NCI-H1092 (cell line): ENCODE measurements around the gene YTHDF2.
"Not testable (repeated sequence)": the region's sequence is repeated elsewhere in the genome, so short reads cannot be mapped to it uniquely, and the experiment has no call there.

Source experiments
- DNase-seq: peaks from one replicate; lab custom pipeline; 2025; lab: John Stamatoyannopoulos, UW

Gene YTHDF2

DNA sequence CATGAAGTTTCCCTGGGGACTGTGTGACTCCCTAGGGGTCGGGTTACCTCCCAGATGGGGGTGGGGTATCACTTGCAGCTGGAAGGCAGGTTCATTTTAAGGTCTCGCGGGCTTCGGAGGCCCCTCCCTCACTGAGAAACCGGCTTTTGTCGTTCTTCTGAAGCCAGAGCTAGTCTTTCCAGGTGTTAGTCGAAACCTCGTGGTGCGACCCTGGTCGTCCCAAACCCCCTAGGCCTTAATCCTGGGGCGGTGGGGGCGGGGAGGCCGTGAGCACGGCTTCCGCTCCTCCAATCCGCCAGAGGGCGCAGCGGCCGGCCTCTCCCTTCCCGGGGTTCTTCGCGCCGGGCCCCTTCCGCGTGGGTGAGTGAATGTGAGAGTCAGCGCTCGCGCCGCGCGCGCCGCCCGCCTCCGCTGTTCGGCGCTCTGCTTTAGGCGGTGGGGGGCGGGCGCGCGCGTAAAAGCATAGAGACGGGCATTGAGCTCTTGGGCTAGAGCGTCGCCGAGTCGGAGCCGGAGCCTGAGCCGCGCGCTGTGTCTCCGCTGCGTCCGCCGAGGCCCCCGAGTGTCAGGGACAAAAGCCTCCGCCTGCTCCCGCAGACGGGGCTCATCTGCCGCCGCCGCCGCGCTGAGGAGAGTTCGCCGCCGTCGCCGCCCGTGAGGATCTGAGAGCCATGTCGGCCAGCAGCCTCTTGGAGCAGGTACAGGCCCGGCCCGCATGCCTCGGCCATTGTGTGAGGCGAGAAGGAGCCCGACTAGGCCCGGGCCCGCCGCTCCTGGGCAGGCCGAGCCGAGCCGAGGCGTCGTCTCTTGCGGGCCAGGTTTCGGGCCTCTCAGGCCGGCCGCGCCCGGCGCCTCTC lies at the start of gene YTHDF2:
Gene YTHDF2, plus strand, starts transcription at position 491 of the 857 bp plus-strand sequence. Its CDS starts 181 bp downstream, at position 672.
- peak; percentile 98 for DNase-seq

DNA sequence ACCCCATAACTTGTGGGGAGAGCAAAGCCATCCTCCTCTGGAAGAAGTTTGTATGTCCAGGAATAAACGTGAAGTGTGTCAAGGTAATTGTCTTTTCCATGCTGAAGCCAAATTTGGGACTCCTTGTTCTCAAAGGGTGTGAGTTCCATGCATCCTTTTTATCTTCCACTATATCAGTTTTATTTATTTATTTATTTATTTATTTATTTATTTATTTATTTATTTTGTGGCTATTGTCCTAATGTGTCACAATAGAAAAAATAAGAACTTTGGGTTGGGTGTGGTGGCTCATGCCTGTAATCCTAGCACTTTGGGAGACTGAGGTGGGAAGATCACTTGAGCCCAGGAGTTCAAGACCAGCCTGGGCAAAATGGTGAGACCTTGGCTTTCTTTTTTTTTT lies 45.1 kb upstream of the YTHDF2 start:
- DNase-seq: not testable (repeated sequence)

DNA sequence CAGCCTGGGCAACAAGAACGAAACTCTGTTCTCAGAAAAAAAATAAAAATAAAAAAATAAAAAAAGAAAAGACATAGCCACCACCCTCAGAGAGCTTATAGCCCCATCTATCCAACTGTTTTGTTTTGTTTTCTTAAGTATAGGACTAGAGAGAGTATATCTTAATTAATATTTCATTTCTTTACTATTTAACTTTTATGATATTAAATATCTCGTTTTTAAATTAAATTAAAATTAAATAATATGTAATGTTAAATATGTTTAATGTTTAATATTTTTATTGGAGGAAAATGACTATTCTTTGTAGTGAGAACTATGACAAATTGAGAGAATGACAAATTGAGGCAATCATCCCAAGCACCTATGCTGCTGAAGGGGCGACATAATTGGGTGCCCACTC lies 33.1 kb upstream of the YTHDF2 start:
- no peak for DNase-seq

DNA sequence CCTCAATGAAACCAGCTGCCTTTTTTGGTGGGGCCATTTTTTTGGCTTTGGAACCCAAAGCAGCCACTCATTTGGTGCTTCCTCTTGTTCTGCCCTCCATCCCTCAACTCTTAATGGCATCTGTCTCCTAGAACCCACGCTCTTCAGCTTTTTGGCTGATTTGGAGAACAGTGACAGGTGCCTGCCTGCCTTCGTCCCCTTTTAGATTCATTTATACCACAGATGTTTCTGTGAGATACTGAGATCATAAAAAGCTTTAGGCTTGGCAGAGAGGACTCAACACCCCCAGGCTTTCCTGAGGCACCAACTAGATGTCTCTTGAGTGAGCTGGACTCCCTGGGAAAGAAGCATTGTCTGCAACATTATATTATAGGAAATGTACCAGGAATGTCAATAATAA lies 20.4 kb upstream of the YTHDF2 start:
- DNase-seq: no peak

DNA sequence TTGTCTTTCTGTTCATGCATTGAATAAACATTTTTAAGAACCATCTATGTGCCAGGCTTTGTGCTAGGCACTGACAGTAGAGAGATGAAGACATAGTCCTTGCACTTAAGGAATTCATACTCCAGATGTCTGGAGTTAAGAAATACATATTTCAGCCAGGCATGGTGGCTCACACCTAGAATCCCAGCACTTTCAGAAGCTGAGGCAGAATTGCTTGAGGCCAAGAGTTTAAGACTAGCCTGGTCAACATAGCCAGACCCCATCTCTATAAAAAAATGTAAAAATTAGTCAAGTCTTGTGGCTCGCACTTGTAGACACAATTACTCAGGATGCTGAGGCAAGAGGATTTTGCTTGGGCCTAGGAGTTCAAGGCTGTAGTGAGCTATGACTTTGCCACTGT lies 18.6 kb upstream of the YTHDF2 start:
- no peak for DNase-seq

DNA sequence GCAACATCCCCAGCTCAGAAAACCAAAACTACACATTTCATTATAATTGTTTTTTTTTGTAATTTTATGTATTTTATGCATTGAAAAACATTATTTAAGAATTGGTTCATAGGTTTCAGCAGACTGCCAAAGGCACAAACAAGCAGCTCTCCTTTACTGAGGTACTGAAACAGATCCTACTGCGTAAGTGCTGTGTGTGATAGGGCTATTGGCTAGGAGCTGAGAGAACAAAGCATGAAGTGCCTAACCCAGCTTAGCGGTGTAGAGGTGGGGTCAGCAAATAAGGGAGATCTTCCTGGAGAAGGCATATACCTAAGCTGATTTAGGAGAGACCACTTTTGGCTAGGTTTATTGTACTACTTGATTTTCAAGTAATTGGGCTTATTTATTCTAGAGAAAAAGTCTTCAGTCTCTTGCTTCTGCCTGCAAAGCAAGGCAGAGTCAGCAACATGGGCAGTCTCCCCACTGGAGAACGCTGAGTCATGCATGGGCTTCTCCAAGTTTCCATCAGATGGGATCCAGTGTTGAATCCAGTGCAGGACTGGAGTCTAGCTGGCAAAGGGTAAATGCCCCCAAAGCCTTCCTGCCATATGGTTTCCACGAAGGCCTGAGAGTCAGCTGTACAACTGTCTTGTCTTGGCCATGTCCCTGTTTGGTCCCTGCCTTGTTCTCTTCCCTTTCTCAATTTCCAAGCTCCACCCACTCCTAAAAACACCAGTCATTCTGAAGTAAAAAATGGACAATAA lies 18.0 kb upstream of the YTHDF2 start:
- no peak for DNase-seq

DNA sequence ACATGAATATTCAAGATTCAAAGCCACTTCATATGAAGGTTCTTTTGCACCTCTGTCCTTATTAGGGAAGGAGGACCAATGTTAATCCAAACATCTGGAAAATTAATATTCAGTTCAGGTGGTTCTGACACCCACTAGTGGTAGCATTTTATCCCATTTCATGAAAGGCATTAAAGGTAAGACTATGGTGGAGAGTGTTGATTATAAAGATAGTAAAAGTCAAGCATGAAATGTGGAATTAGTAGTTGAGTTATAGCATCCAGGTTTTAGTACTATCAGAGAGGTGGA lies 17.5 kb upstream of the YTHDF2 start:
- DNase-seq: no peak

DNA sequence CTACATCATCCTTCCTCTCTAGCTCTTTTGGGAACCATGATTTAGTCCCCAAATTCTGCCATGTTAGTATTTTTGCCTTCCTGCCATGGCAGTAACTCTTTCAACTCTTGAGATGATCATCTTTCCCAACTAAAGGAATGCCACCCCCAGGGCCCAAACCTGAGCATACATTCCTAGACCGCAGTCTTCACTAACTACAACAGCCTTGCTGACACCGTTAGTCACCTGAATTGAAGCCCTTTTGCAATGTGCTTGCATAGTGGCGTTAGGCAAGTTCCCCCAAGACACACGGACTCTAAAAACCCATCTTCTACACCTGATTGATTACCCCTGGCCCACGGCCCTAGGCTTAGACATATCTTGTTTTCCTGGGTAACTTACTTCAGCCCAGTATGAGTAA lies 16.4 kb upstream of the YTHDF2 start:
- DNase-seq: no peak

DNA sequence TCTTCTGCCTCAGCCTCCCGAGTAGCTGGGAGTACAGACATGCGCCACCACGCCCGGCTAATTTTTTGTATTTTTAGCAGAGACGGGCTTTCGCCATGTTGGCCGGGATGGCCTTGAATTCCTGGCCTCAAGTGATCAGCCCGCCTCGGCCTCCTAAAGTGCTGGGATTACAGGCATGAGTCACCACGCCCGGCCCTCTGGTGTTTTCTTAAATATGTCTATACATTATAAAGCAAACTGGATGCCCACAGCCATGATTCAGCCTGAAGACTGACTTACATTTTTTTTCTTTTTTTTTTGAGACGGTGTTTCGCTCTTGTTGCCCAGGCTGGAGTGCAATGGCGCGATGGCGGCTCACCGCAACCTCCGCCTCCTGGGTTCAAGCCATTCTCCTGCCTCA lies 14.8 kb upstream of the YTHDF2 start:
- DNase-seq: not testable (repeated sequence)

DNA sequence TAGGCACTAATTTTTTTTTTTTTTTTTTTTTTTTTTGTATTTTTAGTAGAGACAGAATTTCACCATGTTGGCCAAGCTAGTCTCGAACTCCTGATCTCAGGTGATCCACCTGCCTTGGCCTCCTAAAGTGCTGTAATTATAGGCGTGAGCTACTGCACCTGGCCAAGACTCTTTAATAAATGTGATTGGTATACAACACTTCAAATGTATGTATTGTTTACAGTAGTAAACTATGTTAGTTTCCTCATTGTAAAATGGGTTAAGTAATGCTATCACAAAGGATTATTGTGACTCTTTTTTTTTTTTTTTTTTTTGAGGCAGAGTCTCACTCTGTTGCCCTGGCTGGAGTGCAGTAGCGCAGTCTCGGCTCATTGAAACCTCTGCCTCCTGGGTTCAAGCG lies 11.4 kb upstream of the YTHDF2 start:
- not testable (repeated sequence) for DNase-seq

DNA sequence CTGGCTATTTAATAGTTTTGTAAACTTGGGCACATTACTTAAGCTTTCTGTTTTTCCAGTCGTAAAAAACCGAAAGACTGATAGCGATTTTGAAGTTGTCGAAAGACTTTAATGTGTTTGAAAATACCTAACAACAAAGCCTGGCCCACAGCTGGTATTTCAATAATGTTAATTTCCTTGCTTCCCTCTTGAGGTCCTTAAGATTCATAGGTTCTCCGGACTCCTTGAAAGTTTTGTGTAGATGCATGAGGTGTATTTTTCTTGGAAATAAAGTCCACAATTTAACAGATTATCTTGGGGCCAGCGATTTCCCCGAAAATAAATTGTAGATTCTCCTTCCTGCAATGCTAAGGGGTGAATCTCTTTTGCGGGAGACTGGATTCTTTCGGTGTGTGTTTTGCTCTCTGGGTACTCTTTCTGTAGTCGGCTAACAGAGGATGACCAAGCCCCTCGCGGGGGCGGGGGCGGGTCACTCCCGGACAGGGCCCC lies 735 bp upstream of the YTHDF2 start:
- no peak for DNase-seq

DNA sequence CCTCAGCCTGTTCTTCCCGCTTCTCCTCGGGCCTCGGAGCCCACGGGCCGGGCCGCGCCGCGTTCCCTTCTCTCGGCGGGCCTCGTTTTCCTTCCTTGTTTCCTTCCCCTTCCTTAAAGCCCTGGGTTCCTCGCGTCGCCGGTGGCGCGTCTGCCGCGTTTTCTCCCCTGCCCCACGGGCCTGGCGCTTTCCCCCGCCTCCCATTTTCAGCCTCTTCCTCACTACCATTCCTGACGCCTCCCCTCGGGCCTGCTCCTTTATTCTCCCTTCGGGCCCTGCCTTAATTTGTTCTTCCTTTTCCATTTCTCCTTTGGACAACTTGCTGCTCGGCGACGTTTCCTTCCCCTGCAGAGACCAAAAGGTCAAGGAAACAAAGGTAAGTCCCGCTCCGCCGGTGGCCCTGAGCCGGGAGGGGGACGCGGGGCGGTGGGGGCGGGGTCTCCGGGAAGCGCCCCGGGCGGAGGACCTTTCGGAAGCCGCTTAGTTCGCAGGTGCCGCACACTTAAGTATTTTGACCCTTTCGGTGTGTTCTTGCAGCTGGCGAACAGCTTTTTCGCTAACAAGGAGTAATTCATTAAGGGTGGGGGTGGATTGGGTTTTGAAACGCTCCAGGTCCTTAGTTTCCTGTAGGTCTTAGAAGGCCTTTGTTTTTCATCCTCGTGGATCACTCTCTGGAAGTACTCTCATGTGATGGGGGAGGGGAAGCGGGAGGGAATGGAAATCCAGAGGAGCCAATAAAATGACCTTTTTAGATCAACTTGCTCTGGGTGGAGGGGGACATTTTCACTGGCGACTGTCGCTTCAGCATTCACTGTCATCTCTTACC lies 780 bp downstream of the YTHDF2 start:
- peak; percentile 68 for DNase-seq

DNA sequence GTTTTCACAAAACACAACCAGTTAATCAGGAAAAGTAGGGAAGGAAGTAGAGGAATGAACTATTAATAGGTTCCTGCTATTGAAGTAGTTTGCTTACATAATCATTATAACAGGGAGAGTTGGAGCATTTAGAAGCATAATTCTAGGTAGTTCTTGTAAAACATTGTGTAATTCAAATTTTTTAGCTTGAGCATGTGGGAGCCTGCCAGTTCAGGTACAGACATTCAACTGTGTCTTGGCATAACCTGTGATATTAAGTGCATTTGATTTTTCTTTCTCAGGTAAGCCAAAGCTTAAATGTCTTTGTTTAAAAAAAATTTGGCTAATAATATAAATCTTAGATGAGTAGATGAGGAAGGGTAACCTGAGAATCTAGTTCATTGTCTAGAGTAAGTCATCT lies 3.4 kb downstream of the YTHDF2 start:
- DNase-seq: no peak

DNA sequence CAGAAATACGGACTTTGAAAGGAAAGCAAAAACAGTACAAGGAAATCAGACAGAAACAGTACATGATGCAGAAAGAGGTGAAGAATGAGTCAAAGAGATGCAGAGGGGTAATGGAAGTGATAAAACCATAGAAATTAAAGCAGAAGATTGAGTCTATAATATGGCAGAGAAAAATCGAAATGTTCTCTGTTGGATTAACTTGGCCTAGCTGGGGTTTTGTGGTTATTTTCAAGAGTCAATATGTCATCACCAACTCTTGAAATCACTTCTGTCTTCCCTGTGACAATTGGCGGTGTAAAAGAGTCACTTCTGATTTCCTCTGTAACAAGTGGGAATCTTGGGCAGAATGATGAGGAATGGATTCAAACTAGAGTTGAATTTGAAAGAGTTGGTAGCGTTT lies 7.4 kb downstream of the YTHDF2 start:
- no peak for DNase-seq

DNA sequence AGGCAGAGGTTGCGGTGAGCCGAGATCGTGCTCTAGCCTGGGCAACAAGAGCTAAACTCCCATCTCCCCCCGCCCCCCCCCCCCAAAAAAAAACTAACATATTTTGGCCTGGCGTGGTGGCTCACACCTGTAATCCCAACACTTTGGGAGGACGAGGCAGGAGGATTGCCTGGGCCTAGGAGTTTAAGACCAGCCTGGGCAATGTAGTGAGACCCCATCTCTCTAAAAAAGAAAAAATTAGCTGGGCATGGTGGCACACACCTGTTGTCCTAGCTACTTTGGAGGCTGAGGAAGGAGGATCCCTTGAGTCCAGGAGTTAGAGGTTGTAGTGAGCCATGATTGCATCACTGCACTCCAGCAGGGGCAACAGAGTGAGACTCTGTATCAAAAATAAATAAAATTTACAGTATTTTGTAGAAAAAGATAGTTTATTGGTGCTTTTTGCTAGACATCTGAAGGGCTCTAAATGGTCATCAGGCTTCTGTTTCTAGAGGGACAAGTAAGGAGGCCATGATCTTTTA lies 9.0 kb downstream of the YTHDF2 start:
- DNase-seq: no peak

DNA sequence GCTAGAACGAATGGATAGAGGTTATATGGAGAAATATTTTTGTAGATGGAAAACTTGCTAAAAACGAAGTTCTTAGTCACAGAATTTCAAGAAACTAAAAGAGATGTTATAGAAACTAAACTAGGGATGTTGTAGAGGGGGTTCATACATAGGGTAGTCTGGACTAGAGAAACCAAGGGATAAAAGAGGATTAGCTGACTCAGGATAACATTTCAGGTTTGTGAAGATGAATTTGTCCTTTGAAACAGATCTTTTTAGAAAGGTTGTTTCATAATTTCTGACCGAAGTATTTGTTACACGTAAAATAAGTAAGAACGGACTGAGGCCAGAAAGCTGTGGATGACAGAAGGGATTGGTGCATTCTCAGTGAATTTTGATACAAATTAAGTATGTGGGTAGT lies 13.6 kb downstream of the YTHDF2 start:
- DNase-seq: no peak

DNA sequence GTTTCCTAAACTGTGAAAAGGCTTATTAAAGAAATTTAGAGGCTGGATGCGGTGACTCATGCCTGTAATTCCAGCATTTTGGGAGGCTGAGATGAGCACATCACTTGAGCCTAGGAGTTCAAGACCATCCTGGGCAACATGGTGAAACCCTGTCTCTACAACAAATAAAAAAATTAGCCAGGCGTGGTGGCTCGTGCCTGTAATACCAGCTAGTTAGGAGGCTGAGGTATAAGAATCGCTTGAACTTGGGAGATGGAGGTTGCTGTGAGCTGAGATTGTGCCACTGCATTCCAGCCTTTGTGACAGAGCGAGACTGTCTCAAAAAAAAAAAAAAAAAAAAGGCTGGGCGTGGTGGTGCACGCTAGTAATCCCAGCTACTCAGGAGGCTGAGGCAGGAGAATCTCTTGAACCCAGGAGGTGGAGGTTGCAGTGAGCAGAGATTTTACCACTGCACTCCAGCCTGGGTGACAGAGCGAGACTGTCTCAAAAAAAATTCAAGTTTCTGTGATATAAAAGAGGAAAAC lies 14.1 kb downstream of the YTHDF2 start:
- DNase-seq: not testable (repeated sequence)

DNA sequence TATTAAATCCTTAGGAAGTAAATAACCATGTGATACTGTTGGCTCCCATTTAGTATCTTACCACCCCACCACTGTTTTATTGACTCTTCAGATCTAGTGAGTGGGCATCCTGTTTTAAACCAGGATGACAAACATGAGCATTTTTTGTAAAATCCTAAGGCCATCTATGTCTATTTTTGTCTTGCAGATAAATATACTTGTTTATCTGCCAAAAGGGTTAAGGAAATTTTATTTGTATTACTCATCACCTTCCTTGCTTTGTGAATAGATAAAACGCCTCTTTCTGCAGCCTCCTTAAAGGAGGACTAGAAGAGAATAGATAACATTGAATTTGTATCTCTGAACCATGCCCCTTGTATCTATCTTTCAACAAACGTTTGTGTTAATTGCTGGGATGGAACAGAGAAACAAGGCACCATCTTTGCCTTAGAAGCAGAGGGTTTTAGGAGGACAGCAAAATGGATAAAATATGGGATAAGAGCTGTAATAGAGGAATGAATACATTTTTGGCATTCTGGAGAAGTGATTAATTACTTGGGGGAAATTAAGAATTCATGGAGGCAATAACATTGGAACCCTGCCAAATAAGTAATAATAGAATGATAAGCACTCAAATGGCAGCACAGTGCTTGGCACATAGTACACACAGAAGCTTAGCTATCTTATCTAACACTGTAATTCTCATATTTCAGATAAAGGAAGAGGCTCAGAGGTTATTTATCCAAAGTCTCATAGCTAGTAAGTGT lies 14.7 kb downstream of the YTHDF2 start:
- DNase-seq: no peak

DNA sequence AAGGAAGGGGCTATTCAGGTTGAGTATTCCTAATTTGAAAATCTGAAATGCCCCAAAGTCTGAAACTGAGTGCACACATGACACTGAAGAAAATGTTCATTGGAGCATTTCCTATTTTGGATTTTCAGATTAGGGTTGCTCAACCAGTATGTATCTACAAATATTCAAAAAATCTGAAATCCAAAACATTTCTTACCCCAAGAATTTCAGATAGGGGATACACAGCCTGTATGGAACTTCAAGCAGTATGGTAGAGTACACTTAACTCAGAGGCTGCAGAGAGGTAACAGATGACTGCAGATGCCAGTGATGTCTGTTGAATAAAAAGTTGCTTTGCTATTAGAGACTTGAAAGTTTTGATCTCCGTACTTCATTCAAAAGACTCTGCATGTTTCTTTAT lies 19.0 kb downstream of the YTHDF2 start:
- no peak for DNase-seq

DNA sequence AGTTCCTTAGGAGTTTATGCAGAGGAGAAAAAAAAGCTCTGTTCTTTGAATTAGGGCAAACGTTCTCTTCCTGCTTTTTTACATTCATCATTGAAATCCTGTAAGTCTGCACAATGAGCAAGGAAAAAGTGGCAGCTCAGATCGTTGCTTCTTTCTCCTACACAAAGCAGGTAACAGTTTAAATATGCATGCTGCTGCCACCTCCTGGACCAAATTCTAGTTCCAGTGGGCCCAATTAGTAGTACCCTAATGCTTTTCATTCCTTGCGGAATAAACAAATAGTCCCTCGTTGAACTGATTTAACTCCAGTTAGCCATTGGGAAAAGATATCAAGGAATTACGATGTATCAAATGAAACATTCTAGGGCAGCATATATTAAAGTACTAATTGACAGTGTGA lies 20.1 kb downstream of the YTHDF2 start:
- no peak for DNase-seq

DNA sequence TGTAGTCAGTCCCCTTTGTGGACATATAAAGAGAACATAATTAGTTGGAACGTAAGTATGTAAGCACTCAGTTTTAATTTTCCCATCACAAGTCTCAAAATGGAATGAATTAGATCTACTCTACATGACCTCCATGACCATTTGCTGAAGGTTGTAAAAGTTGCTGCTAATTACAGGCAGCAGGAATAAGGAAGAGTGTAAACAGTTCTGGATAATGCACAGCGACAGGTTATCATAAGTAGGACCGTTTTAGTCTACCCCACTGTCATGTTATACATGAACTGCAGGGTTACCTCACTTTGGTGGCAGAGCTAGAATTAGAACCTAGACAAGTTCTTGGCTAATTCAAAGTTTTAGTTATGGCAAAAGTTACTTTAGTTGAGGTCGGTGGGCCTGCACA lies 21.7 kb downstream of the YTHDF2 start:
- DNase-seq: no peak
